Measurements from ENCODE around the gene SLTM.

GRCh38 chr15:58923284-58923683 lies 10.2 kb downstream of the SLTM start:
- TF ChIP-seq, protein P1, sequence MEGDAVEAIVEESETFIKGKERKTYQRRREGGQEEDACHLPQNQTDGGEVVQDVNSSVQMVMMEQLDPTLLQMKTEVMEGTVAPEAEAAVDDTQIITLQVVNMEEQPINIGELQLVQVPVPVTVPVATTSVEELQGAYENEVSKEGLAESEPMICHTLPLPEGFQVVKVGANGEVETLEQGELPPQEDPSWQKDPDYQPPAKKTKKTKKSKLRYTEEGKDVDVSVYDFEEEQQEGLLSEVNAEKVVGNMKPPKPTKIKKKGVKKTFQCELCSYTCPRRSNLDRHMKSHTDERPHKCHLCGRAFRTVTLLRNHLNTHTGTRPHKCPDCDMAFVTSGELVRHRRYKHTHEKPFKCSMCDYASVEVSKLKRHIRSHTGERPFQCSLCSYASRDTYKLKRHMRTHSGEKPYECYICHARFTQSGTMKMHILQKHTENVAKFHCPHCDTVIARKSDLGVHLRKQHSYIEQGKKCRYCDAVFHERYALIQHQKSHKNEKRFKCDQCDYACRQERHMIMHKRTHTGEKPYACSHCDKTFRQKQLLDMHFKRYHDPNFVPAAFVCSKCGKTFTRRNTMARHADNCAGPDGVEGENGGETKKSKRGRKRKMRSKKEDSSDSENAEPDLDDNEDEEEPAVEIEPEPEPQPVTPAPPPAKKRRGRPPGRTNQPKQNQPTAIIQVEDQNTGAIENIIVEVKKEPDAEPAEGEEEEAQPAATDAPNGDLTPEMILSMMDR (IDR thresholded peaks at IDR 0.05; ENCODE audit: low read depth, low read length) = no peak
- no peak for TF ChIP-seq EZH2phosphoT487 (IDR thresholded peaks at IDR 0.05; ENCODE audit: low read depth)
